ENCODE results near the gene F10.
"Not testable (repeated sequence)": the region's sequence is repeated elsewhere in the genome, so short reads cannot be mapped to it uniquely, and the experiment has no call there.

F10 gene

DNA sequence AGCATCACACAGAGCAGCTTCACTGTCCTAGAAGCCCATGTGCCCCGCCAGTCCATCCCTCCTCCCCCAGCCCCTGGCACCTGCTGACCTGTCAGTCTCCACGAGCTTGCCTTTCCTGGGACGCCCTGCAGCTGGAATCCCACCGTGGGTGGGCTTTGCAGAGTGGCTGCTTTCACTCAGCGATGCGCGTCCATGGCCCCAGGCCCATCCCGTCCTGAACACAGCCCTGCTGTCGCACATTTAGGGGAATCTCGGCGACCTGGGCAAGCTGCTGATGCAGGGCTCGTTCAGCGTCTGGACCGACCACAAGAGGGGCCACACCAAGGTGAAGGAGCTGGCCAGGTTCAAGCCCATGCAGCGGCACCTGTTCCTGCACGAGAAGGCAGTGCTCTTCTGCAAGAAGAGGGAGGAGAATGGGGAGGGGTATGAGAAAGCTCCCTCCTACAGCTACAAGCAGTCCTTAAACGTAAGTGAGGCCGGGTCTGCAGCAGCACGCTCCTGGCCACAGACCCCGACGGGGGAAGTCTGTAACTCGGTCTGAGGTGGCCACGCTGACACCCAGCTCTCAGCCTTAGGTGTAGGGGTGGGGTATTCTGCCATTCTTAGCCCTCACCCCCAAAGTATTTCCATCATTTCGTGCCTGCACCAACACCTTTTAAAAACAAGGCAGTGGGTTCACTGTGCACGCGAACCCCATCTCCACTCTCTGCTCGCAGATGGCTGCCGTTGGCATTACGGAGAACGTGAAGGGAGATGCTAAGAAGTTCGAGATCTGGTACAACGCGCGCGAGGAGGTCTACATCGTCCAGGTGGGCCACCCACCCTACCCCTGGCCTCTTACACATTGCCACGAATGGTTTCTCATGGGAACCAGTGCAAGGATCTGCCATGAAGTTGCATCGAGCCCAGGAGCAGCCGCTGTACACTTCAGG, 35.3 kb upstream of the F10 start:
- no peak for DNase-seq

DNA sequence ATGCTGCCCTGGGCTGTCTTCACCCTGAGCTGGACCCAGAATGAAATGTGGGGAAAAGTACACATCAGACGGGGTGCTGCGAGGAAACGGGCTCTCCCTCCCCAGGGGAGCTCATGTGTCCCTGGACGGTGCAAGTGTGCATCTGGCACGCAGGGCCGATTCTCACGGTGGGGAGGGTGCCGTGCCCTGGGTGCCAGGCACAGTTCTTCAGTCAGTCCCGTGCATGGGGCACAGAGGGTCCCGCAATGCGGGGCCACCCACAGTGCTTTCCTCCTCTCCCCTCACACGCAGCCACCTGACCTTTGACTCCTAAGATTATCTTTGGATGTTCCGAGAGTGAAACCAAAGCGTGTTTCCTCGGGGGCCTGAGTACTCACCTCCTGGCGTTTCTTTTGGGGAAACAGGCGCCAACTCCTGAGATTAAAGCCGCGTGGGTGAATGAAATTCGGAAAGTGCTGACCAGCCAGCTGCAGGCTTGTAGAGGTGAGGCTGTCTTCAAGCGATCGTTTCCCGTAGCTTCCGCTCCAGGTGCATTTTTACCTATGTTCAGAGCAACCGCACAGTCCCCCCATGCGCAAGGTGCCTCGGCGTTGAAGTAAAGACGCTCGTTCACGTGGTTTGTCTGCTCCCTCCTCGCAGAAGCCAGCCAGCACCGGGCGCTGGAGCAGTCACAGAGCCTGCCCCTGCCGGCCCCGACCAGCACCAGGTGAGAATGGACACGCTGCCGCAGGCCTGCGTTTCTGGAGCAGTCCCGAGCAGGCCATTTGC, 34.5 kb upstream of the F10 start:
- no peak for DNase-seq

DNA sequence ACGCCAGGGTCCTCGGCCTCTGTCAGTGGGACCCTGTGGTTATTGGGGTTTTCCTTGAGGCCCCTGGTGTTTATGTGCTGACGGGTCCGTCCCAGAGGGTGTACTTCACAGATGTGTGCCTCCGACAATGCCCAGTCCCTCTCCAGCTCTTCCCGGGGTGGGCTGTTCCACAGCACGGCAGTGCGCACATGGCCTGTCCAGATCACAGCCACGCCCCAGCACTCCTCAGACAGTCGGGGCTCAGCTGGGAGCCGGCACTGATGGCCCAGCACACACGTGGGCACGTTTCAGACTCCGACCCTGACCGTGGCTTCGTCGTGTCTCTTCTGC, 33.9 kb upstream of the F10 start:
- DNase-seq = no peak

- no peak for DNase-seq
These were observed 32.7 kb upstream of the F10 start for GRCh38 chr13:113089693-113090414.

DNA sequence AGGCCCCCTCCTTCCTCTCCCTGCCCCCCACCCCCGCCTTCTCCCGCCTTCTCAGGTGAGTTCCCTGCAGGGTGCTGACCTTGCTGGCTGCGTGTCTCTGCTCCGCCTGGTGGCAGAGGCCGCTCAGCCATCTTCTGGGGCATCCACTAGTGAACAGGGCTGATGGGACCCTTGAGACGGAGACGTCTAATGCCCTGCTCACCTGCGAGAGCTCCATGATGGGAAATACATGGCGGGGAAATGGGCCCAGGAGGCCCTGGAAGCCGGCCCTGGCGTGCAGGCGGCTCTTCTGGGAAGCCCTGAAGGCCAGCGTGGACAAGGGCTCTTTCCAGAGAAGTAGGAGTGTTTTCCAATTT, 32.2 kb upstream of the F10 start:
- DNase-seq = no peak

DNA sequence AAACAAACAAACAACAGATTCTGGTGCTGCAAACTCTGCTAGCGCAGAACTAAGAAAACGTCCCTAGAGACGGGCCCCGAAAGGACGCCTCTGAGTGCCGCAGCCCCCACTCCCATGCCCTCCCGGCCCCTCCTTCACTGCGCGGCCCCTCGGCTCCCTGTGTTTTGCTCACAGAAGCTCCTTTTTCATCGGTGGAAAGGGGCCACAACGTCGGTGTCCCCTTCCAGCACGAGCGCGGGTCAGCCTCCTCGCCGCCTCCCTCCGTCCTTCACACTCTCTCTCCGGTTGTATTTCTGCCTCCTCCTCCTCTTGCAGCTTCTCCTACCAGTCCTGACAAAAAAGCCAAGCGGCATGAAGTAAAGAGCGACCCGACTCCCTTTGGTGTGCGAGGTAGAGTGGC, 31.8 kb upstream of the F10 start:
- DNase-seq = no peak

DNA sequence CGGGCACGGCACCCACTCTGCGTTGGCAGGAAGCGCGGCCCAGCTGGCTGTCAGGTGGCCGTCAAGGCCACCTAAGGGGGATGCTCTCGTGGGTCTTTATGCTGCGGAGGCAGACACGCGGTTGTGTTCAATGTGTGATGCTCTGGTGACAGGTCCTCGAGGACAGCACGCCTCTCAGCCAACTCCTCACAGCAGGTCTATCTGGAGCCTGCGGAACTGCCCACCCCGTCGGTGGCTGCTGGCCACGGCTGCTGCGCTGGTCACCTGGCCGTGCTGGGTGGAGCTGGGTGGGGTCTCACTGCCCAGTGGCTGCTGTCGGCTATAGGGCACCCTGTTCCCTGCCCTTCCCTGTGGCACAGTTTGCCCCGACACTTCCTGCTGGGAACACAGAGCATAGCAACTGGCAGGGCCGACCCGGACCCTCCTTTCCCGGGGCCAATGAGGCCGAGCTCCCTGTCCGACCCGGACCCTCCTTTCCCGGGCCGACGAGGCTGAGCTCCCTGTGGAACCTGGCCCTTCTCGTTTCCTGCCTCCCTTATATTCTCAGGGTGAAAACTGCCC, 31.3 kb upstream of the F10 start:
- no peak for DNase-seq

DNA sequence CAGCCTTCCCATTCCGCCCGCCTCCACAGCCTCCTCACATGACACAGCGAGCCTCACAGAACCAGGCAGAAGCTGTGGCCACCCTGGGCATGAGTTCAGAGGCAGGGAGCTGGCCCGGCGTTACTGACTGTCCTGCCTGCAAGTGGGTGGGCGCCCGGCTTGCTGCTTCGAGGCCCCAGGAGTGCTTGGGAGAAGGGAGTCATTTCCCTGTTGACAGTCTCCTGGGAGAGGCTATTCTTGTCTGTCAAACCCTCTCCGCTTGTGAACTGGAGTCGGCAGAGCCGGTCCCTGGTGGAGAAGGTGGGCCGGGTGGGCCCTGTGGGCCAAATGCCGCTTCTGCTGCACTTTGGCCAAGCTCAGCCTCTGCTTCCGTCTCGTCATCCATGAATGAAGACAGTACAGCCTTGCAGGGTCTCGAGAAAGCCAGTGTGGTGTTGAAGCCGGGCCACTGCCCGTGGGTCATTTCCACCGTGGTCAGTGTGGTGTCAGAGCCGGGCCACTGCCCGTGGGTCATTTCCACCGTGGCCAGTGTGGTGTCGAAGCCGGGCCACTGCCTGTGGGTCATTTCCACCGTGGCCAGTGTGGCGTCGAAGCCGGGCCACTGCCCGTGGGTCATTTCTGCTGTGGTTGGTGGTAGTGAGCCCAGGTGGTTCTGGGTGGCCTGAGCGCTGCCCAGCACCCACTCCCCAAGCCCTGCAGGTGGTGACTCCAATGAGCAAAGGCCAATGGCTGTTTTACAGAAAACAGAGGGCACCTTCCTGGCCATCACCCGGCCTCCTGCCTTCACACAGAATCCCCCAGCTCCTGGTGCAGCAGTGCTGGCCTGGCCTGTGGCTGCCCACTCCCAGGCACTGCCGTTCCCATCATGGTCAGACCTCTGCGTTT, 30.5 kb upstream of the F10 start:
- no peak for DNase-seq

GRCh38 chr13:113092776-113093579, 29.6 kb upstream of the F10 start:
- no peak for DNase-seq

DNA sequence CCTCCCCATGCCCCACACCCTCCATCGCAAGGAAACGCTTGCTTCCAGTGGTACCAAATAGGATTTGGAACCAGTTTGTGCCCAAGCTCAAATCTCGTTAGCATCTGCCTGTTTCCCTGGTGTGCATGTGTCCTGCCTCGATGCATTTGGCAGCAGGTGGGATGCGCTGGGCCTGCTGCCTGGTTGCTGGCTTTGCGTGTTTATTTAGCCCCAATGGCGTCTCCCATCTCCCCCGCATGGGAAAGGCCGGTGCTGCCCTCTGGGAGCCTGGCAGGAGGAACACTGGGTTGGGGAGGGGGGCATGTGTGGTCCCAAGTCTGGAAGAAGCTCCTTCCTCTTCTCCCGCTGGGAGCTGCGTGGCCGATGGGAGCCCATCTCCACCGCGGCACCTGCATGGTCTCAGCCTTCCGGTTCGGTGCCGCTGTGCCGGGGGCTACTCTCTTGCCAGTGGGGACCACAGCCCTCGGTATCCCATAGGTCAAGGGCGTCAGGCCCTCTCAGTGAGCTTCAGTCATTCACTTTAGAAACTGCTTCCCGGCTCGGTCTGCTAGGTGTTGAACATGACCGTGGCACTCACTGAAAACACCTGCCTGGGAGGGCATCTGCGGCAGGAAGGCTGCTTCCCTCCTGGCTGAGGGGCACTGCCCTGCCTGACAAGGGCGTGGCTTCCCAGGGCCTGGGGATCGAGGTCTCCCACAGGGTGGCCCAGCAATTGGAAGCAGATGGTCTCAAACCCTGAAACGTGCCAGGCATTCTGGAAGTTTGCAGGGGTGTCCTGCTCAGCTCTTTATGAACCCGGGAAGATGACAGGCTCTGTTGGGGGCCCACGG, 28.8 kb upstream of the F10 start:
- DNase-seq = no peak

DNA sequence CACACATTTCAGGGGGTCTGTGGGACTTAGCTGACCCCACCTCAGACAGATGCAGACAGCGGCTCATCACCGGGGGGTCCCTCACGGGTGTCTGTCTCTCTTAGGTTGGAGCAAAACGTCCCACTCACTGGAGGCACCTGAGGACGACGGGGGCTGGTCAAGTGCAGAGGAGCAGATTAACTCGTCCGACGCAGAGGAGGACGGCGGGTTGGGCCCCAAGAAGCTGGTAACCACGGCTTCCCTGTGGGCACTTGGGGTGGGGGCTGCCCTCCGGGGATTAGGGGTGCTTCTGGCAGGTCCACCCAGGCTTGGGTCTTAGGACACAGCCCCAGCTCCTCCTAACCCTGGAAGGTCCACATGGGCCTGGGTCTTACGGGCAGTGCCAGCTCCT, 28.2 kb upstream of the F10 start:
- no peak for DNase-seq

DNA sequence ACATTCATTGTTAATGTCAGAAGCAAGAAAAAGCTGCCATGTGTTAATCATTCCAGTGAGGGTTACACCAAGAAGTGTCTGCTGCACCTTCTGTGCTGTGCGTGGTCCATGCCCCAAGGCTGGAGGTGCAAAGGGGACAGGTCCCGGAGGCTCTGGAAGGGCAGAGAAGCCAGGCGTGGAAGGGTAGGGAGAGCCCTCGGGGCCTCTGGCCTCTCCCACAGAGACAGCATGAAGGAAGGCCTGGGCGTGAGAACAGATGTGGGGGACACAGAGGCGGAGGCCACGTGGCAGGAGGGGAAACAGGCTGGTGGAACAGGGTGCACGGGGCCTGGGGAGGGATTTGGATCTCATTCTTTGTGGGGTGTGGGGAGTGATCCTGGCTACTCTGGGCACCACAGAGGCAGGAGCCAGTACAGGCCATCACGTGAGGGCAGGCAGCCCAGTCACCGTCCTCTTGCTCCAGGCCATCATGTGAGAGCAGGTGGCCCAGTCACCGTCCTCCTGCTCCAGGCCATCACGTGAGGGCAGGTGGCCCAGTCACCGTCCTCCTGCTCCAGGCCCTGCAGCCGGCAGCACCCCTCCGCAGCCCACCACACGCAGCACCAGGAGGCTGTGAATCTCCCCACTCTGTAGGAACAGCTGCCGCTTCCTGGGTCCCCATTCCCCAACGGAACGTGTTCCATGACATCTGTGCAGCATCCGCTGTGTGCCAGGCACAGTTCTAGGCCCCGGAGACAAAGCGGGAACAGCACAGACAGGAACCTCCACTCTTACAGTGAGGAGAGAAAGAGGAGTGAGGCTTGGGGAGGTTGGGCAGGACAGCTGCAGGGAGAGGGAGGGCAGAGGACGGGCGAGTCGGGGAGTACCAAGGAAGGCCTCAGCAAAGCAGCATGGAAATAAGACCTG, 27.2 kb upstream of the F10 start:
- DNase-seq = no peak

- DNase-seq = no peak
These were observed 26.4 kb upstream of the F10 start for GRCh38 chr13:113096052-113096744.

DNA sequence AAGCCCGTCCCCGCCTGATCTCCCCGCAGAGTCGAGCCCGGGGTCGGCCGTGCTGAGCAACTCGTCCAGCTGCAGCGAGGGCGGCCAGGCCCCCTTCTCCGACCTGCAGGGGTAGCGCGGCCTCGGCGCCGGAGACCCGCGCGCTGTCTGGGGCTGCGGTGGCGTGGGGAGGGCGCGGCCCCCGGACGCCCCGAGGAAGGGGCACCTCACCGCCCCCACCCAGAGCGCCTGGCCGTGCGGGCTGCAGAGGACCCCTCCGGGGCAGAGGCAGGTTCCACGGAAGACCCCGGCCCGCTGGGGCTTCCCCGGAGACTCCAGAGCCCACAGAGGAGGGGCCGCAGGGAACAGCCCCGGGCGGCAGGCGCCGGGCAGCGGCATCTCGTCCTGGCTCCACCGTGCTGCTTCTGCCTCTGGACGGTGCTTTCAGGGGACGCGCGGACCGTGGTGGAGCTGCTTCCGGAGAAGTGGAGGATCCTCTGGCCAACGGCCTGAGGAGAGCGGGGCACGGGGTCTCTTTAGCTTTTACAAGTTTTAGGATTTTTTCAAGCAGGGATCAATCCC, 25.8 kb upstream of the F10 start:
- DNase-seq = no peak

GRCh38 chr13:113097651-113098050, 24.9 kb upstream of the F10 start:
- no peak for DNase-seq

DNA sequence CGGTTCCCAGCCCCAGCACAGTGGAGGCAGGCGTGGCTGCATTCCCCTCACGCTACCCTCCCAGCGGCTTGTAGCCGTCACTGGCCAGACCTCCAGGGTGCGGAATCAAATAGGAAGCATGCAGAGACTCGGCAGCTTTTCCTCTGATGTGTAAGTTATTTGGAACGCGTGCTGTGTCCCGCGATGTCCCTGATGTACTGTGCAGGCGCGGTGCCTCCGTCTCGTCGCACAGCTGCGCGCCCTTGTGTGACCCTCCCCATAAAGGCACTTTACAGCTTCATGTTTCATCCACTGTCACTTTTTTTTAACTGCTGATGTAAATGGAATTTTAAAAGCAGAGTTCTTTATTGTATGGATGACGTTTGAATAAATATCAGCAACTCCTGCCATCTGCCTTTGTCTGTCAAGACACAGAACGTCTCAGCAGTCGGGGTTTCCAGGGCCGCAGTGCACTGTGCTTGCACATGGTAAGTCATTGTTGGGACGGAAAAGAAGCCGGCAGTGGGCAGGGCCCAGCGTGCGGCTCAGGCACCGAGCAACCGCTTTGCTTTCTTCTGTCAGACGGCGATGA, 24.4 kb upstream of the F10 start:
- no peak for DNase-seq

- DNase-seq = no peak
These were observed 23.5 kb upstream of the F10 start for GRCh38 chr13:113099142-113099541.

- not testable (repeated sequence) for DNase-seq
These were observed 20.3 kb upstream of the F10 start for GRCh38 chr13:113102302-113102701.
